Mucosa of stomach (tissue), 1 donor: Measurements from ENCODE around the gene SMIM3.
"Not testable (repeated sequence)": the region's sequence is repeated elsewhere in the genome, so short reads cannot be mapped to it uniquely, and the experiment has no call there.

Experiments used
- H3K27me3 ChIP-seq: one replicate; pipeline ENCODE4 v1.7.0; 2013; ENCODE audit warnings: mild to moderate bottlenecking, low read length; ENCODE audit not compliant: control insufficient read depth, insufficient read depth
- H3K36me3 ChIP-seq: one replicate; pipeline ENCODE4 v1.7.0; 2013; ENCODE audit warnings: low read length; ENCODE audit not compliant: control insufficient read depth, insufficient read depth
- H3K4me1 ChIP-seq: one replicate; pipeline ENCODE4 v1.7.0; 2013; ENCODE audit warnings: mild to moderate bottlenecking, low read length; ENCODE audit not compliant: control insufficient read depth, insufficient read depth
- H3K4me3 ChIP-seq: one replicate; pipeline ENCODE4 v1.7.0; 2013; ENCODE audit warnings: low read length
- H3K9ac ChIP-seq: one replicate; pipeline ENCODE4 v1.7.0; 2013; ENCODE audit warnings: mild to moderate bottlenecking, low read length, moderate library complexity
- H3K9me3 ChIP-seq: one replicate; pipeline ENCODE4 v1.7.0; 2013; ENCODE audit warnings: mild to moderate bottlenecking, low read length, moderate library complexity; ENCODE audit not compliant: control insufficient read depth
- donor health status: Pancreatic carcinoma.

Gene SMIM3

GRCh38 chr5:150815010-150815409 is 36.5 kb downstream of the SMIM3 start:
- H3K4me1 ChIP-seq = no peaks in the 10 kb centered on the region
- H3K4me3 ChIP-seq = no peak overlapping the region
- no peaks in the 10 kb centered on the region for H3K27me3 ChIP-seq
- H3K9ac ChIP-seq = no peak overlapping the region
- H3K9me3 ChIP-seq = no peaks in the 10 kb centered on the region
- no peaks in the 10 kb centered on the region for H3K36me3 ChIP-seq

- Histone ChIP-seq H3K4me3 (no peak overlapping the region), H3K9ac (no peak overlapping the region), H3K27me3 (no peaks in the 10 kb centered on the region), H3K4me1 (no peaks in the 10 kb centered on the region), H3K9me3 (no peaks in the 10 kb centered on the region), H3K36me3 (no peaks in the 10 kb centered on the region)
Observed at GRCh38 chr5:150816946-150817345, 38.4 kb downstream of the SMIM3 start.

GRCh38 chr5:150829744-150830143 is 51.2 kb downstream of the SMIM3 start:
- no peak overlapping the region for H3K9ac ChIP-seq
- H3K27me3 ChIP-seq = no peaks in the 10 kb centered on the region

GRCh38 chr5:150831821-150832220 is 53.3 kb downstream of the SMIM3 start:
- not testable (repeated sequence) for H3K4me1 ChIP-seq, H3K36me3 ChIP-seq, H3K9ac ChIP-seq, H3K27me3 ChIP-seq, H3K4me3 ChIP-seq, H3K9me3 ChIP-seq

More at GRCh38 chr5:150829744-150830143, 51.2 kb downstream of the SMIM3 start:
- Histone ChIP-seq H3K4me3 (no peak overlapping the region), H3K36me3 (no peaks in the 10 kb centered on the region), H3K4me1 (no peaks in the 10 kb centered on the region), H3K9me3 (no peaks in the 10 kb centered on the region)

- Histone ChIP-seq H3K9me3 (no peaks in the 10 kb centered on the region), H3K27me3 (no peaks in the 10 kb centered on the region), H3K9ac (no peak overlapping the region), H3K4me3 (no peak overlapping the region), H3K36me3 (no peaks in the 10 kb centered on the region), H3K4me1 (no peaks in the 10 kb centered on the region)
Observed at GRCh38 chr5:150836064-150836463, 57.5 kb downstream of the SMIM3 start.

- Histone ChIP-seq H3K9me3 (no peaks in the 10 kb centered on the region), H3K4me3 (no peak overlapping the region), H3K9ac (no peak overlapping the region), H3K4me1 (no peaks in the 10 kb centered on the region), H3K36me3 (no peaks in the 10 kb centered on the region), H3K27me3 (no peaks in the 10 kb centered on the region)
Observed at GRCh38 chr5:150836703-150837102, 58.1 kb downstream of the SMIM3 start.

- not testable (repeated sequence) for H3K9me3 ChIP-seq, H3K4me1 ChIP-seq, H3K4me3 ChIP-seq, H3K36me3 ChIP-seq, H3K9ac ChIP-seq, H3K27me3 ChIP-seq
Observed at GRCh38 chr5:150845185-150845859, 66.8 kb downstream of the SMIM3 start.

- H3K4me3 ChIP-seq, H3K36me3 ChIP-seq, H3K27me3 ChIP-seq, H3K4me1 ChIP-seq, H3K9me3 ChIP-seq, H3K9ac ChIP-seq: not testable (repeated sequence)
Observed at GRCh38 chr5:150846308-150846653, 67.7 kb downstream of the SMIM3 start, which contains the start of gene IRGM. Gene IRGM (plus strand): TSS chr5:150846521. CDS start chr5:150848124, 1,603 bp downstream.
